HG02852 (cell line): ENCODE data around the gene ZSWIM5.
"Not testable (repeated sequence)": the region's sequence is repeated elsewhere in the genome, so short reads cannot be mapped to it uniquely, and the experiment has no call there.

Experiments
- ATAC-seq: cut with Tn5 transposase; IDR thresholded peaks from one replicate; pipeline ENCODE4 v1.9.1; 2021; ENCODE audit warnings: mild to moderate bottlenecking, moderate library complexity; ENCODE audit not compliant: unreplicated experiment

The ZSWIM5 gene

GRCh38 chr1:45205910-45206721 lies at the start of gene ZSWIM5:
TSS of gene ZSWIM5 (minus strand) at chr1:45206605. CDS start at chr1:45206350, 255 bp downstream.
- ATAC-seq = peak; percentile 64

GRCh38 chr1:45254490-45254889 lies 48.1 kb upstream of the ZSWIM5 start:
- no peak for ATAC-seq

- ATAC-seq = no peak
These were observed 44.1 kb upstream of the ZSWIM5 start for GRCh38 chr1:45250544-45250943.

GRCh38 chr1:45248004-45248403 lies 41.6 kb upstream of the ZSWIM5 start:
- ATAC-seq = not testable (repeated sequence)

GRCh38 chr1:45246760-45247159 lies 40.4 kb upstream of the ZSWIM5 start:
- ATAC-seq = no peak

- ATAC-seq = not testable (repeated sequence)
These were observed 40.0 kb upstream of the ZSWIM5 start for GRCh38 chr1:45246359-45246758.

GRCh38 chr1:45244660-45245059 lies 38.3 kb upstream of the ZSWIM5 start:
- ATAC-seq = no peak

- no peak for ATAC-seq
These were observed 37.3 kb upstream of the ZSWIM5 start for GRCh38 chr1:45243476-45244343.

- no peak for ATAC-seq
These were observed 32.4 kb upstream of the ZSWIM5 start for GRCh38 chr1:45238846-45239245.

- ATAC-seq = no peak
These were observed 29.7 kb upstream of the ZSWIM5 start for GRCh38 chr1:45236136-45236535.

GRCh38 chr1:45230537-45230936 lies 24.1 kb upstream of the ZSWIM5 start:
- no peak for ATAC-seq

GRCh38 chr1:45225598-45225997 lies 19.2 kb upstream of the ZSWIM5 start:
- no peak for ATAC-seq

- not testable (repeated sequence) for ATAC-seq
These were observed 17.3 kb upstream of the ZSWIM5 start for GRCh38 chr1:45223710-45224109.

- ATAC-seq = no peak
These were observed 15.3 kb upstream of the ZSWIM5 start for GRCh38 chr1:45221716-45222115.

GRCh38 chr1:45216861-45217260 lies 10.5 kb upstream of the ZSWIM5 start:
- ATAC-seq = no peak

- ATAC-seq = no peak
These were observed 9.8 kb upstream of the ZSWIM5 start for GRCh38 chr1:45216200-45216541.

- no peak for ATAC-seq
These were observed 9.2 kb upstream of the ZSWIM5 start for GRCh38 chr1:45215485-45216199.

GRCh38 chr1:45213892-45214291 lies 7.5 kb upstream of the ZSWIM5 start:
- no peak for ATAC-seq

- ATAC-seq = no peak
These were observed 4.7 kb upstream of the ZSWIM5 start for GRCh38 chr1:45211076-45211475.

GRCh38 chr1:45206808-45207623 lies 611 bp upstream of the ZSWIM5 start:
- no peak for ATAC-seq
